ENCODE measurements around the gene TRIM29. TPM values are rescaled to one million over a fixed set of nuclear protein-coding genes. Genes with fewer than 3 reads are reported as not detected.

TRIM29 gene
- total and polyA plus RNA-seq, 2 of the 4 experiments (the other 2 are of a cell fraction): not detected

DNA sequence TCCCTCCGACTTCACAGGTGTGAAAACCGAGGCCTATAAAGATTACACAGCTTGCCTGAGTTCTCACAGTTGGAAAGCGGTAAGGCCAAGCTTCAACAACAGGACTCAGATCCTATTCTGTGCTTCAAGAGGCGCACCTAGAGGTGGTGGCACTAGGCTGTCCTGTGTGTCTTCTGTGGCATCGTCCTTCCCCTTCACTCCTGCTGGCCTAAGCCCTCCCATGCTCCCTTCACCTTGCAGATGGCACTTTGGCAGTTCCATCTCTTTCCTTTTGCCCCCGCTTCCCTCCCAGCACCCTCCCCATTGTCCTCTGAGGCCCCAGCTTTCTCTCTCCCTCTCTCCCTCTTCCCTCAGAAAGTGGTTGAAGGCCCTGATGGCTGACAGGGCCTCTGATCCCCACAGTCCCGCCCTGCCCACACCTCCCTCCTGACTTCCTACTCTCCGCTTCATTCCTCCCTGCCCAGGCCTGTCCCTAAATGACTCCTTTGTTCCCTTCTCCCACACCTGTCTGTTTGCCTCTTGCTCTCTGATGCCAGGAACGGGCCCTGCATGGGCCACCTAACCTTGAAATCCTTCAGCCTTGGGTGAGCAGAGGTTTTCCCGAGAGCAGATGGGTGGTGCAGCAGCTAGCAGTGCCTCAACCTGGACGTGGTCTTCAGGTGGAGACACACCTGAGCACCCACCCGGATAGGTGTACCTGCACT, 5.8 kb downstream of the TRIM29 start:
- in situ Hi-C loops (cut with MboI; ENCODE audit: low sequenced_read_pairs): no loop called here
- no peak for DNase-seq
- no peak overlapping the region for H3K14ac ChIP-seq (replicated peaks; ENCODE audit: low read depth, low read length)
- H2BK15ac ChIP-seq (ENCODE audit: low read depth, low read length): no peak overlapping the region
- no peaks in the 10 kb centered on the region for H3K9me3 ChIP-seq (ENCODE audit: control insufficient read depth, insufficient read depth, low read length)
- H3K56ac ChIP-seq (ENCODE audit: extremely low read depth, insufficient read depth, low read length): no peak overlapping the region
- H2AFZ ChIP-seq (replicated peaks; ENCODE audit: low read length, poor library complexity): no peak overlapping the region
- intact Hi-C loops (cut with micrococcal nuclease): no loop called here
- no peak overlapping the region for H2AK9ac ChIP-seq (replicated peaks; ENCODE audit: low read depth, low read length, poor library complexity)
- no peaks in the 10 kb centered on the region for H3K9me1 ChIP-seq (ENCODE audit: insufficient read depth, low read length)
- H3K27ac ChIP-seq (ENCODE audit: insufficient read depth, low read length): no peak overlapping the region
- BruUV-seq (replicated peaks): no TSS peak
- no peaks in the 10 kb centered on the region for H3K79me1 ChIP-seq (ENCODE audit: low read depth in 1 of 2, low read length in 2 of 2)
- no peaks in the 10 kb centered on the region for H3K36me3 ChIP-seq (ENCODE audit: control insufficient read depth, insufficient read depth, low read length)
- CTCF ChIA-PET: no interaction called here
- no peak overlapping the region for H3K4me3 ChIP-seq (ENCODE audit: insufficient read depth, low read depth, low read length)
- H2AK5ac ChIP-seq (ENCODE audit: low read depth, low read length): no peak overlapping the region
- dilution Hi-C loops (cut with HindIII; ENCODE audit: low sequenced_read_pairs, unreplicated experiment): no loop called here
- peaks cover 61% of the 10 kb centered on the region for H3K27me3 ChIP-seq (ENCODE audit: control insufficient read depth, insufficient read depth, low read length)
- no peak overlapping the region for H4K91ac ChIP-seq (ENCODE audit: insufficient read depth, low read depth, low read length)
- no peak overlapping the region for H2BK120ac ChIP-seq (ENCODE audit: low read depth, low read length)
- no peak overlapping the region for H4K8ac ChIP-seq (ENCODE audit: low read depth in 2 of 2, low read length in 2 of 2)
- no peak overlapping the region for H3K18ac ChIP-seq (ENCODE audit: low read depth, low read length)
- POLR2A ChIA-PET (ENCODE audit: unreplicated experiment): no interaction called here
- no peak overlapping the region for H3K9ac ChIP-seq (ENCODE audit: low read depth, low read length)
- H3K4ac ChIP-seq (ENCODE audit: low read depth, low read length): no peak overlapping the region
- H4K20me1 ChIP-seq (ENCODE audit: insufficient read depth, low read length): no peaks in the 10 kb centered on the region
- no peak overlapping the region for H3K23ac ChIP-seq (ENCODE audit: low read depth, low read length)
- WGBS, 2 experiments (ENCODE audit: extremely low coverage in 2 of 2, insufficient read length in 1 of 2): 14% methylated on average over 1 of the region's 12 CpGs; no CpG with 5 or more reads in 1 of the 2 experiments
- no peak for ATAC-seq (ENCODE audit: low read depth)
- TF ChIP-seq CEBPB (IDR thresholded peaks at IDR 0.05; ENCODE audit: low read depth, low read length): no peak
- TF ChIP-seq CHD1 (IDR thresholded peaks at IDR 0.05; ENCODE audit: low read depth, low read length): no peak
- TF ChIP-seq NFE2L2 (IDR thresholded peaks at IDR 0.05; ENCODE audit: low read depth, low read length): no peak
- TF ChIP-seq, protein P1, sequence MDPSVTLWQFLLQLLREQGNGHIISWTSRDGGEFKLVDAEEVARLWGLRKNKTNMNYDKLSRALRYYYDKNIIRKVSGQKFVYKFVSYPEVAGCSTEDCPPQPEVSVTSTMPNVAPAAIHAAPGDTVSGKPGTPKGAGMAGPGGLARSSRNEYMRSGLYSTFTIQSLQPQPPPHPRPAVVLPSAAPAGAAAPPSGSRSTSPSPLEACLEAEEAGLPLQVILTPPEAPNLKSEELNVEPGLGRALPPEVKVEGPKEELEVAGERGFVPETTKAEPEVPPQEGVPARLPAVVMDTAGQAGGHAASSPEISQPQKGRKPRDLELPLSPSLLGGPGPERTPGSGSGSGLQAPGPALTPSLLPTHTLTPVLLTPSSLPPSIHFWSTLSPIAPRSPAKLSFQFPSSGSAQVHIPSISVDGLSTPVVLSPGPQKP (IDR thresholded peaks at IDR 0.05; ENCODE audit: borderline replicate concordance, low read depth, low read length): no peak
- TF ChIP-seq CTCF (conservative IDR thresholded peaks at IDR 0.05; ENCODE audit: low read depth, low read length): no peak
- TF ChIP-seq RFX5 (IDR thresholded peaks at IDR 0.05; ENCODE audit: low read depth, low read length): no peak
- TF ChIP-seq POLR2A (IDR thresholded peaks at IDR 0.05; ENCODE audit: low read depth, low read length): no peak
- TF ChIP-seq BHLHE40 (IDR thresholded peaks at IDR 0.05; ENCODE audit: low read depth, low read length): no peak
- no peak for TF ChIP-seq MAFK (IDR thresholded peaks at IDR 0.05; ENCODE audit: low read depth, low read length)
- no peak for TF ChIP-seq RAD21 (IDR thresholded peaks at IDR 0.05; ENCODE audit: low read length)
- no peak for TF ChIP-seq SMC3 (IDR thresholded peaks at IDR 0.05; ENCODE audit: low read depth, low read length)
- TF ChIP-seq MAZ (IDR thresholded peaks at IDR 0.05; ENCODE audit: borderline replicate concordance, low read depth, low read length): no peak
- no peak for TF ChIP-seq FOS (IDR thresholded peaks at IDR 0.05; ENCODE audit: low read depth, low read length)
- H2BK5ac ChIP-seq (ENCODE audit: low read depth, low read length, poor library complexity, severe bottlenecking): no peak overlapping the region
- H2BK20ac ChIP-seq (ENCODE audit: low read depth, low read length): no peak overlapping the region
- H4K5ac ChIP-seq (ENCODE audit: low read depth, low read length): no peak overlapping the region
- H3K4me1 ChIP-seq (ENCODE audit: control insufficient read depth, insufficient read depth, low read length): no peaks in the 10 kb centered on the region
- no peak overlapping the region for H3K4me2 ChIP-seq (ENCODE audit: low read depth, low read length)

Measured in IMR-90 (cell line).